ENCODE data around the gene MARCHF11.

DNA sequence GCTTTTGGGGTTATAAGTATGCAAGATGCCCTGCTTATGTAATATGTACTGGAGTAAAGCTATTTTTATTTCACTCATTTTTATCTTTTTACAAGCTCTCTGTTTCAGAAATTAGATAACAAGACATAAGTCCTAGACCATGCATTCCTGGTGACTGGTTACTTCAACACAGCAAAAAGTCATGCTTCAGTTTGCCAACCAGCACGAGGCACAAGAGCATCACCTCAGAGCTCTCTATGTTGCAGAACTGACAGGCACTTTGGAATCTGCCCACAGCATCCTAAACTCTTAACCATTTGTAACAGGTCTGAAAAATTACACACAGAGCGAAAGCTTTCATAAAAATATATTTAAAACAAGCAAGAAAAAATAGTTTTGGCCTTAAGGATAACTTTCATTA is 112.8 kb downstream of the MARCHF11 start:
- TF ChIP-seq POLR2AphosphoS5 (IDR thresholded peaks at IDR 0.05; ENCODE audit: low read depth, low read length) (no peak), TAF1 (IDR thresholded peaks at IDR 0.05; ENCODE audit: borderline replicate concordance, insufficient read depth, low read length) (no peak), SIN3A (IDR thresholded peaks at IDR 0.05; ENCODE audit: borderline replicate concordance, insufficient read depth, low read length) (no peak)

Measured in PFSK-1 (cell line).